Psoas muscle (tissue), 8 donors: Measurements from ENCODE around the gene CREB3. TPM values are rescaled to one million over a fixed set of nuclear protein-coding genes. Genes with fewer than 3 reads are reported as not detected.

Experiments used
- ATAC-seq, 4 donors: fragments of 200-7000 bp; cut with Tn5 transposase; one replicate each; pipeline ENCODE4 v1.9.1; 2020; ENCODE audit warnings: moderate library complexity in 3 of 4, mild to moderate bottlenecking in 2 of 4
- DNase-seq, 2 donors: peaks; one replicate each; pipeline ENCODE4 v3.0.0-alpha.2; 2020
- H3K27ac ChIP-seq: fragments of 200-600 bp; one replicate; pipeline ENCODE4 v1.8.0; 2022
- H3K27me3 ChIP-seq, 3 donors: fragments of 200-600 bp in 1 of 3; one replicate each; pipeline versions ENCODE4 v1.6.1 to v1.8.0; 2013 to 2022; ENCODE audit warnings: low read length in 2 of 3, mild to moderate bottlenecking in 2 of 3, moderate library complexity in 1 of 3; ENCODE audit not compliant: insufficient read depth in 3 of 3
- H3K36me3 ChIP-seq, 2 donors: fragments of 200-600 bp in 1 of 2; one replicate each; pipeline versions ENCODE4 v1.6.1 to v1.8.0; 2013 to 2022; ENCODE audit warnings: low read depth in 1 of 2, mild to moderate bottlenecking in 1 of 2, moderate library complexity in 1 of 2; ENCODE audit not compliant: insufficient read depth in 1 of 2
- H3K4me1 ChIP-seq: fragments of 200-600 bp; one replicate; pipeline ENCODE4 v1.8.0; 2022
- H3K4me3 ChIP-seq: fragments of 200-600 bp; one replicate; pipeline ENCODE4 v1.8.0; 2022; ENCODE audit warnings: mild to moderate bottlenecking
- H3K9me3 ChIP-seq: fragments of 200-600 bp; one replicate; pipeline ENCODE4 v1.8.0; 2022
- CTCF ChIP-seq: fragments of 200-600 bp; IDR thresholded peaks from one replicate; pipeline ENCODE4 v1.8.0; 2022; ENCODE audit warnings: antibody characterized with exemption
- WGBS, 3 donors: extraction: QIAGEN DNeasy Blood & Tissue Kit; methylation state at CpG; one replicate each; pipeline versions ENCODE4 v1.1.6 to v1.1.7; 2013; 5-methylcytosine and 5-hydroxymethylcytosine counted together
- intact Hi-C, 2 donors: fragments of 100-400 bp; cut with DNase I; formaldehyde crosslinking; loops; one replicate each; pipeline versions ENCODE4 v1.11.0 to v1.14.2; 2022
- polyA plus RNA-seq, 3 donors: library from polyadenylated mRNA; stranded (reverse); fragments of 200-250 nt; gene quantifications; one replicate each; pipeline ENCODE4 v1.2.3, GENCODE V29; 2013
- total RNA-seq, 4 donors: library from RNA; stranded (reverse); fragmentation: NEBNext Ultra II Directional in 2 of 4; extraction: Animal tissue kit (Norgen Biotek cat#: 25700) in 2 of 4; gene quantifications; one replicate each; pipeline versions ENCODE4 v1.2.1 to v1.2.4, GENCODE V29; 2021 to 2023
- donor health status: healthy with polysubstance abuse.
- donor health status: DM: no; HTN: no; CAD: no; lungs with moderate emphysema.
- donor health status: Bipolar disorder and iron deficiency.
- donor health status: healthy.
- donor health status: DM: yes; HTN: yes; CAD: no.
- donor health status: DM: no; HTN: no; CAD: no.
- donor health status: DM: no; HTN: no; CAD: no.
- donor health status: DM: yes; HTN: yes; CAD: no.

Gene CREB3
- total and polyA plus RNA-seq, 7 donors: 16.1 to 55.1 (median 21.3) TPM

- H3K4me1 ChIP-seq: peaks cover 49% of the 10 kb centered on the region
- peak overlapping the region; percentile 93 for H3K4me3 ChIP-seq
- peak in 3 of 4 donors; percentile 1 to 9 (median 2) for ATAC-seq
- H3K36me3 ChIP-seq: peaks cover 15 to 64% of the 10 kb centered on the region in 2 donors
- H3K9me3 ChIP-seq: no peaks in the 10 kb centered on the region
- H3K27ac ChIP-seq: peak overlapping the region; percentile 90
- intact Hi-C loops: loop anchor here in 1 of 2 donors (2.0 kb wide), 1 partner anchor 14 kb away; no protein-coding TSS in a partner anchor
- 0% methylated on average over 24 of the region's 24 CpGs for WGBS, 3 donors
- no peak for TF ChIP-seq CTCF
- no peak for DNase-seq
- no peaks in the 10 kb centered on the region for H3K27me3 ChIP-seq
Measured at GRCh38 chr9:35748242-35748857, 15.9 kb downstream of the CREB3 start.

- Histone ChIP-seq H3K36me3 (peaks cover 8 to 64% of the 10 kb centered on the region in 2 donors), H3K27ac (peak within 1 kb of the TSS; percentile 90), H3K4me3 (peak within 1 kb of the TSS; percentile 93), H3K4me1 (peaks cover 42% of the 10 kb centered on the region), H3K9me3 (no peaks in the 10 kb centered on the region), H3K27me3 (no peaks in the 10 kb centered on the region)
- DNase-seq (peak; percentile 88 to 94), ATAC-seq (peak; percentile 93 to 95 (median 94))
- no peak for TF ChIP-seq CTCF
- intact Hi-C loops: loop anchor here in 1 of 2 donors (2.0 kb wide), 1 partner anchor 14 kb away; no protein-coding TSS in a partner anchor
- WGBS, 3 donors: 0% methylated on average over 43 to 69 of the region's 69 CpGs
Measured at GRCh38 chr9:35748858-35749514, 16.5 kb downstream of the CREB3 start, which contains the start of the genes GBA2 and RGP1. GBA2 (minus strand) TSS chr9:35749228; CDS start chr9:35748704, 524 bp downstream. RGP1 (plus strand) TSS chr9:35749287; CDS start chr9:35749756, 469 bp downstream.

DNA sequence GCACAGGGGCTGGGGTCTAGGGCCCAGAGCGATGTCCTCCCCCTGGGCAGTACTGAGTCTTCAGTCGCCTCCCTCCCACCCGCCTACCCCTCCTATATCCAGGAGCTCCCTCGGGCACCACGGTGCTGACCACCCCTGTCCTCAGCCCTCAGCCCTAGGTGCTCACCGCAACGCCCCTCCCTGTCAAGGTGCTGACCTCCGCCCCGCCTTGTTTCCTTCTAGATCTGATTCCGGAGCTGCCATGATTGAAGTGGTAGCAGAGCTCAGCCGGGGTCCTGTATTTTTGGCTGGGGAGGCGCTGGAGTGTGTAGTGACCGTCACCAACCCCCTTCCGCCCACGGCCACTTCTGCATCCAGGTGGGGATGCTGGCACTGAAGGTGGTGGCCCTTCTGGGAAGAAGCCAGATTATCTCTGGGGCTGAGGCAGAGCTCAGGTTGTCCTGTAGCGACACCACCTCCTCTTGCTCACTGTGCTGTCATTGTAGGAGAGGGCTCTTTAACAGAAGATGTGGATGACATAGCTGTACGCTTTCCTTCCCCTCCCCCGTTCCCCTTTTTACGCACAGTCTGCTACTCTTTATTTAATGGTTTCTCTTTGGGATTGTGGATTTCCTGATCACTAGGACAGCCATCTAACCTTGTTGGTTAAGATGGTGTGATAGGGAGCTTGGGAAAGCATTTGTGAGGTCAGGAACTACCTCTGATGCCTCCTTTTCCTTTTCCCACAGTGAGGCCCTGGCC lies 17.2 kb downstream of the CREB3 start:
- ATAC-seq: peak; percentile 29 to 53 (median 39)
- H3K36me3 ChIP-seq: peaks cover 7 to 64% of the 10 kb centered on the region in 2 donors
- intact Hi-C loops: loop anchor here in 1 of 2 donors (2.0 kb wide), 2 partner anchors 15 to 65 kb away; partner anchors contain the start of gene HINT2
- peaks cover 38% of the 10 kb centered on the region for H3K4me1 ChIP-seq
- DNase-seq: no peak
- peak overlapping the region; percentile 90 for H3K27ac ChIP-seq
- H3K9me3 ChIP-seq: no peaks in the 10 kb centered on the region
- H3K4me3 ChIP-seq: peak overlapping the region; percentile 93
- TF ChIP-seq CTCF: no peak
- no peaks in the 10 kb centered on the region for H3K27me3 ChIP-seq
- 1 to 5% (median 4%) methylated on average over 18 to 19 of the region's 19 CpGs for WGBS, 3 donors

DNA sequence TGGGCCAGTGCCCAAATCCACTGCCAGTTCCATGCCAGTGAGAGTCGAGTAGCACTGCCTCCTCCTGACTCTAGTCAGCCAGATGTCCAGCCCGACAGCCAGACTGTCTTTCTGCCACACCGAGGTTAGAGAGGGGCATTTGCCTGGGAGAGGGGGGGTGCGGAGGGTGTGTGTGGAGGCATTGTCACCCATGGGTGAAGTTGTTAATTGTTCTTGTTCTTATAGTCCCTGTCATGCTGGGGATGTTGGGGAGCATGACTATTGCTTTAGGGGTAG lies 17.7 kb downstream of the CREB3 start:
- peak in 1 of 4 donors; percentile 16 for ATAC-seq
- Histone ChIP-seq H3K4me1 (peaks cover 33% of the 10 kb centered on the region), H3K27ac (peak overlapping the region; percentile 90), H3K36me3 (peaks cover 7 to 64% of the 10 kb centered on the region in 2 donors), H3K4me3 (peak overlapping the region; percentile 93), H3K27me3 (no peaks in the 10 kb centered on the region), H3K9me3 (no peaks in the 10 kb centered on the region)
- no peak for TF ChIP-seq CTCF
- WGBS, 3 donors: 37 to 38% (median 37%) methylated on average over 4 of the region's 4 CpGs
- intact Hi-C loops: loop anchor here in 1 of 2 donors (2.0 kb wide), 1 partner anchor 65 kb away; the partner anchor contains the start of gene HINT2
- DNase-seq: peak in 1 of 2 donors; percentile 24
